Activated gamma-delta T cell (primary cell): ENCODE measurements around the gene MRM2.
"Not testable (repeated sequence)": the region's sequence is repeated elsewhere in the genome, so short reads cannot be mapped to it uniquely, and the experiment has no call there.

Source experiments
- DNase-seq: peaks from one replicate; lab custom pipeline; 2025; lab: John Stamatoyannopoulos, UW
- total RNA-seq, 2 donors: gene quantifications; one replicate each; lab custom pipeline; 2026; lab: John Stamatoyannopoulos, UW

MRM2 gene
- total RNA-seq = 0.82 to 1.0 reads per million in 2 donors

DNA sequence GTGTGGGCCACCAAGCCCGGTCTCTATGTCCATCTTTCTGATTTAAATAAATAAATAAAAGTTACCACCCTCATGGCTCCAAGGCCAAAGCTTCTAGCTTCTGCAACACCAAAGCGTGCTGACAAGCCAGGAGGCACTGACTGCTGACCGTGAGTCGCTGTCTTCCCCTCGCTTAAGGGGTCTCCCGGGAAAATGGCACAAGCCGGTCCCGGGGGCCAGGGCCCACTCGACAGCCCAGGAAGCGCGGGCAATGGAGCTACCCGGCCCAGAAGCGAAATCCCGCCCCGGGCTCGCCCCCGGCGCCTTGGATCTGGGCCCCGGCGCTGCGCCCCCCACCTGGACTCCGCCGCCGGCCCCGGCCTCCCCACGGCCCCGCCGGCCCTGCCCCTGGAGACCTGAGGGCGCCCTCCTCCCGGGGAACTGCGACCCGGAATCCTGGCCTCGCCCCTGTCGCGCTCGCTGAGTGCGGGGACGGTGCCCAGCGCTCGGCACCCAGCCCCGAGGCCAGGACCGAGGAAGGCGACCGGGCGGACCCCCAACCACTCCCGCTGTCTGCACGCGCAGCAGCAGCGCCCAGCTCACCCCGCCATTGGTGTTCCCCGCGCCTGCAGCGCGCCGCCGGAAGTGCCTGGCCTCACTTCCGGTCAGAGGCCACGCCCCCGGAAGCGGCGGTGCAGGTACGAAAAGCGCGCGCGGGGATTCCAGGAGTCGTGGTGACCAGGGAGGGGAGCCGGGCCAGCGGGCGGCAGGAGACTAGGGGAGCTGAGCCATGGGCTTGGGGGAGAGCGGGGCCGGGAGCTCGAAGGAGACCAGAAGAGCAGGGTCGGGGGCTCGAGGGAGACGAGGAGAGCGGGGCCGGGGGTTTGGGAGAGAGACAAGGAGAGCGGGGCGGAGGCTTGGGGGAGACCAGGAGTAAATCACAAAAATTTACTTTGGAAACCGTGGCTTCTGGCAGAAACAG lies at the start of gene MRM2, which contains the start of gene NUDT1:
MRM2 (minus strand) TSS at position 626 of the 961 bp plus-strand sequence; CDS start at position 590, 36 bp downstream.
NUDT1 (plus strand) TSS at position 647 of the 961 bp plus-strand sequence. CDS start 2,349 bp downstream, outside the sequence.
- DNase-seq = peak; percentile 45

DNA sequence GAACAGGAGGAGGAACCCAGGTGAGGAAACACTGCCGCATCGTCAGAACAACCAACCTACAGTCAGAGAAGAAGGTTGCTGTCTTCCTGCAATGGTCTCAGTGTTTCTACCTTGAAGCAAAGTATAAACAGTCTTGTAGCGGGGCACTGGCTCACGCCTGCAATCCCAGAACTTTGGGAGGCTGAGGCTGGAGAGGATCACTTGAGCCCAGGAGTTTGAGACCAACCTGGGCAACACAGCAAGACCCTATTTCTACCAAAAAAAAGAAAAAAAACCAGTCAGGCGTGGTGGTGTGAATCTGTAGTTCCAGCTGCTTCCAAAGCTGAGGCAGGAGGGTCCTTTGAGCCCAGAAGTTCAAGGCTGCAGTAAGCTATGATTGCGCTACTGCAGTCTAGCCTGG lies 48.9 kb upstream of the MRM2 start:
- DNase-seq = no peak

DNA sequence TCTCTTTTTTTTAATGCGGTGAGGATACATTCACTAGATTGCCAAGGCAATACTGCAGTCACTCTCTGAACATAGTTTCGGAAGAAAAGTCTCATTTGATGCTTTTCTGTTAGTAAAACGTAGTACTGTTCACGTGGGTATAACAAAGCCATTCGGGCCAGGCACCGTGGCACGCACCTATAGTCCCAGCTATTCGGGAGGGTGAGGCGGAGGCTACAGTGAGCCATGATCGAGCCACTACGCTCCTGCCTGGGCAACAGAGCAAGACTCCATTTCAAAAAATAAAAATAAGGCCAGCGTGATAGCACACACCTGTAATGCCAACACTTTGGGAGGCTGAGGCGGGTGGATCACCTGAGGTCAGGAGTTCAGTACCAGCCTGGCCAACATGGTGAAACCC lies 47.6 kb upstream of the MRM2 start:
- no peak for DNase-seq

DNA sequence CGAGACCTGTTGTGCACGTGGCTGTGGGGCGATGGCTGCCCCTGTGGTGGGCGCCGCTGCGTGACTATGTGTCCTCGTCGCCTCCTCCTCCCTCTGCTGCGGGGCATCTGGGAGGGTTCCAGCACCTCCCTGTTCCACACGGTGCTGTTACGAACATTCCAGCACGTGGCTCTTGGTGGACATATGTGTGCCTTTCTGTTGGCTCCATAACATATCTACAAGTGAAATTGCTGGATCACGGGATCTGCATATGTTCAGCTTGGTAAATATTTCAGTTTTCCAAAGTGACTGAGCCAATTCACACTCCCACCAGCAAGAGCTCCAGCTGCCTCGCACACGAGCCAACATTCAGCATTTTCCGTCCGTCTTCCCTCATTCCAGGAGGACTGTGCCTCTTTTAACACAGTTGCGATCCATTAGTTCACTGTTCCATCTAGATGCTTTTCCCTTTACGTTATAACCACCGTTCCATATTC lies 47.1 kb upstream of the MRM2 start:
- no peak for DNase-seq

- DNase-seq = no peak
Measured at GRCh38 chr7:2288503-2288902, 46.5 kb upstream of the MRM2 start.

- DNase-seq = no peak
Measured at GRCh38 chr7:2287745-2288144, 45.7 kb upstream of the MRM2 start.

DNA sequence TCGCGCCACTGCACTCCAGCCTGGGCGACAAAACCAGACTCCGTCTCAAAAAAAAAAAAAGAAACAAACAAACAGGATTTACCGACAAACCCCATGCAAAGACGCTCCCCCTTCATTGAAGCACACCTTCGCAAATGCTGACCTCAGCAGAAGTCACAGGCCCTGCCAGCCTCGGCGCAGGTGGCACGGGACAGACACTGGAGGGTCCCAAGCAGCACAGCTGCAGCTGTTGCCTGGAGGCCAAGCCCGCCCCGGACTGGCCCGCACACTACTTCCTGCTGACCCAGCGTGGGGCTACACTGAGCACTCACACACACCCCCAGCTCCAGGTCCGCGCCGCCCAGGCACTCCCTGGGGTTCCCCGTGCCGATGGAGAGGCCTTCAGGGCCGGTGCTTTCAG lies 41.1 kb upstream of the MRM2 start:
- DNase-seq = no peak

- DNase-seq = no peak
Measured at GRCh38 chr7:2282185-2282751, 40.3 kb upstream of the MRM2 start.

- DNase-seq = no peak
Measured at GRCh38 chr7:2281541-2281940, 39.5 kb upstream of the MRM2 start.

GRCh38 chr7:2280424-2280823 lies 38.4 kb upstream of the MRM2 start:
- DNase-seq = no peak

DNA sequence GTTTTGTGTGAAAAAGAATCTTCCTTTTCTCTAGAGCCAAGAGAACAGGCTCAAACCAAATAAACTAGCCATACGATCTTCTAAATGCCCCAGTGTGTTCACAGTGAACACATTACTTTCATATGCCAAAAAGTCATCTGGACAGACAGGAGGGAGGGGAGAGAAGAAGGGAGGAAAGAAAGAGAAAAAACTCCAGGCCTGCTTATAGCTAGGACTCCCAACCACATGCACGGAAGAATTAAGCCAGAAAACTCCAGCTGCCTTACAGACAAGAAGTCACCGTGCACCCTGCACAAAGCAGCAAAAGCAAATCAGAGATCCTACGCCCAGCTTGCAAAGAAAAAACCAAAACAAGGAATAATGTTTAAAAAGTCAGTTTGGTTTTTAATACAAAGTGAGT lies 37.9 kb upstream of the MRM2 start:
- DNase-seq = no peak

GRCh38 chr7:2278026-2278425 lies 36.0 kb upstream of the MRM2 start:
- DNase-seq = no peak

DNA sequence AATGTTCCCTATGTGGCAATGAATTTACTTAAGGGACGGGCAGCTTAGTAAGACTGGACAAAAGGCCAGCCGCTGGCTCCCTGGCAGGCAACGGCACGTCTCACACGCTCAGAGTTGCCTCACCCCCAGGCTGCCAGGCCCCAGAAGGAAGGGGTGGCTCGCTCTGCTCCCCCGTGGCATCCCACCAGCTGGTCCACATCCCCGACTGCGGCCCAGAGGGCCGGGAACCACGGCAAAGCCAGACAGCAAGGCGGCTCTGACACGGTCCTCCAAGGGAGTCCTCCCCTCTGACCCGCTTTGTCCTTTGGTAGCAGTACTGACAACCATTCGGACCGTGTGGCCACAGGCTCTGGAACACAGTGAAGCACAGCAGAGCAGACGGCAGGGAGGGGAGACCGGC lies 34.1 kb upstream of the MRM2 start:
- DNase-seq = no peak

DNA sequence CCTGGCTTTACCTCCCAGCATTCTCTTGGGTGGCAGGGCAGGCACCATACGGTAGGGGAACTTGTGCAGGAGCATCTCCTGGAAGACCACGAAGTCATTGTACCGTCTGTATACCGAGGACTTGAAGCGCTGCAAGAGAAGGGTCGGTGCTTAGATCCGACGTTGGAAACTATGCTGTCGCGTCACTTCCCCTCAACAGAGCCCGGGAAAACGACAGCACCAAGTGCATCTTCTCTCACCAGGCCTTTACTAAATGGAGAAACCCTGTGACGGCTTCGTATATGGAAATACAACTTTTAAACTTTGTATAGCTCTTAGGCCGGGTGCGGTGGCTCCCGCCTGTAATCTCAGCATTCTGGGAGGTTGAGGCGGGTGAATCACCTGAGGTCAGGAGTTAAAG lies 33.1 kb upstream of the MRM2 start:
- DNase-seq = no peak

DNA sequence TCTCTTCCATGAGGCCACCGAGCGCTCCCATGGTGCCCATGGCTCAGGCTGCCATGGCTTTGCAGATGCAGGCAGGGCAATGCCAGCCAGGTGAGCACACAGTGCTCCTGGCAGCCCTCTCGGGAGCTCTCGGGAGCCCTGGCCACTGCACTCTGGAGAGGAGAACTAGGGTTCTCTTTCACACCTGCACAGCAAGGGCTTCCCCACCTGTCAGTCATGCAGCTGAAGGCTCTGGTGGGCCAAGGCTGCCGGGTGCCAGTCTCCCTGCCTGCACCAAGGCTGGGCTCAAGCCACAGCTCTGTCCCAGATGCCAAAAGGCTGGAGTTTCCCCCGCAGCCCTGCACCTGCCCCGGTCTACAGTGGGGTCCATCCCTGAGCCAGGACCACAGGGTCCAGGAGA lies 32.7 kb upstream of the MRM2 start:
- DNase-seq = no peak

DNA sequence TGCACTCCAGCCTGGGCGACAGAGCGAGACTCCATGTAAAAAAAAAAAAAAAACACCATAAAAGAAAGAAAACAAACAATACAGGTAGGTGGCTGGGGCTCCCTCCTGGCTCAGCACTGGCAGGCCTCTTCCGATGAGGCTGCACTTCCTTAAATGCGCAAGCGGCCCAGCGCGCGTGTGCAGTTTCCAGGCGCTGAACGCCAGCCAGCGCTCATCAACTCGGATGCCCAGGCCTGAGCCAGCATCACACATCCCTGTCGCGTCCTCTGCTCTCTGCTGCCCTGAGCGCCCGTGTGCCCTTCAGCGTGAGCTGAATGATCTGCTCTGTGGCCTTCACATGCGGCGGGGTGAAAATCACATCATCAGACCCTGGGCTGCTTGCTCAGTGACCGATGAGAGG lies 31.9 kb upstream of the MRM2 start:
- no peak for DNase-seq

GRCh38 chr7:2272031-2272430 lies 30.0 kb upstream of the MRM2 start:
- no peak for DNase-seq

DNA sequence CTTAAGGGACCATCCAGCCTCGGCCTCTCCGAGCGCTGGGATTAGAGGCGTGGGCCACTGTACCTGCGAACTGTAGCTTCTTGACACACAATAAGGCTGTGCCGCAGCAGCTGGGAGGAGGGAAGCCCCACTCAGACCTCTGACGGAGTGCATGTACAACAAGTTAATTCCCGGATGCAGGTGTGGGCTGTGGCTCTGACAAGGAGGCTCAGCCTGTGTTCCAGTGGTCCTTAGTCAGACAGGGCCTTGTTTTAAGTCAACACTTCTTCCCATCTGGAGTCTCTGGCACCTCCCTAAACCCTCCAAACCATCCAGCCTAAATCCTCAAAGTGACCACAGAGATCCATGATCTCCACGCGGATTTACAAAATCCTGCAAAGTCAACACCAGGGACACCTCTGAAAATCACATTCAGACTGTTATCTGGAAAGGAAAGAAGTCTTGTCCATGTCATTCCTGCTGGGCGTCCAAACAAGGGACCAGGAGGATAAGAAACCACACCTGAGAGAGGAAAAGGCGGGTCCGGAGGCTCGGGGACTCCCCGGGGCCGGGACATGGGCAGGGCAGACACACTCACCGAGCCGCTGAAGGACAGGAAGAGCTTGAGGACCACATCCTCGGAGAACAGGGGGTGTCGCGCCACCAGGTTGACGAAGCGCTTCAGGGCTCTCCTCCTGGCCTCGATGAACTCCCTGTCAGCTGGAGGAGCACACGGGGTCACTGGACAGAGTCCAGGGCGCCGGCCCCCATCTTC lies 29.4 kb upstream of the MRM2 start:
- no peak for DNase-seq

- DNase-seq = no peak
Measured at GRCh38 chr7:2270495-2270894, 28.5 kb upstream of the MRM2 start.

DNA sequence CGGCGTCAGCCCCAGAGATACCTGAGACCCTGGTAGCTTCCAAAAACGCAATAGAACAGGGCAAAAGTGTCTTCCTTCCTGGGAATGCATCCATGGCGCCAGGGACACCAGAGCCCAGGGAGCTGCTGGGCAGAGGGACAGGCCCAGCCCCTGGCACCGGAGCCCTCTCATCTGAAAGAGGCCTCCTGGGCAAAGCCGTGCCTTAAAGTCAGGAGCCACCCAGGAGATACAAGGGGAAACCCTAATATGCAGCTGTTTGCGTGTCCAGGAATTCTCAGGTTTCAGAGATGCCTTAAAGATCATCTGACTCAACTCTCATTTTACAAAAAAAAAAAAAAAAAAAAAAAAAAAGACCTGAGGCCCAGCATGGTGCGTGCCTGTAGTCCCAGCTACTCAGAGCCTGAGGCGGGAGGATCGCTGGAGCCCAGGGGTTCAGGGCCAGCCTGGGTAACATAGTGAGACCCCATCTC lies 28.0 kb upstream of the MRM2 start:
- no peak for DNase-seq

DNA sequence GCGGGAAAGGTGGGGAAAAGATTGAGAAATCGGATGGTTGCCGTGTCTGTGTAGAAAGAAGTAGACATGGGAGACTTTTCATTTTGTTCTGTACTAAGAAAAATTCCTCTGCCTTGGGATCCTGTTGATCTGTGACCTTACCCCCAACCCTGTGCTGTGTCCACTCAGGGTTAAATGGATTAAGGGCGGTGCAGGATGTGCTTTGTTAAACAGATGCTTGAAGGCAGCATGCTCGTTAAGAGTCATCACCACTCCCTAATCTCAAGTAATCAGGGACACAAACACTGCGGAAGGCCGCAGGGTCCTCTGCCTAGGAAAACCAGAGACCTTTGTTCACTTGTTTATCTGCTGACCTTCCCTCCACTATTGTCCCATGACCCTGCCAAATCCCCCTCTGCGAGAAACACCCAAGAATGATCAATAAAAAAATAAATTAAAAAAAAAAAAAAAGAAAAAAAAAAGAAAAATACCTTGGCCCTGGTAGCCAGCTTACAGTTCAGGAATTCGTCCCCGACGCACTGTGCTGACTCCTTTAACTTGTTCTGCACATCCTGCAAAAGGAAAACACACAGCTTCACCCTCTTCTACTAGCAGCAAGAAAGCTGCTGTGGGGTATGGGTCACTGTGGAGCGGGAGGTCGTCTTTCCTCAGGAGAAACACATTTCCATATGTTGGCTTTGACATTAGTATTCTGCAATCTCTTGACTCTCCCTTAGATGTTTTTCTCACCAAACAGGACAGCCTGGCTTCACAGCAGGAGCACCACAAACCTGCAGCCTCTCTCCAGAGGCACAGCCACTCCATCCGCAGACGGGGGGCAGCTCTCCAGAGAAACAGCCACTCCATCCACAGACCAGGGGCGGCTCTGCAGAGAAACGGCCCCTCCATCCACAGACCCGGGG lies 27.3 kb upstream of the MRM2 start:
- DNase-seq = not testable (repeated sequence)
